Activated CD8-positive, alpha-beta T cell treated with anti-CD3 and anti-CD28 coated beads for 36 hours (primary cell): ENCODE measurements around the gene CHCHD3. TPM values are rescaled to one million over a fixed set of nuclear protein-coding genes. Genes with fewer than 3 reads are reported as not detected.
"Not testable (repeated sequence)": the region's sequence is repeated elsewhere in the genome, so short reads cannot be mapped to it uniquely, and the experiment has no call there.

Experiments
- ATAC-seq: fragments of 200-7000 bp; cut with Tn5 transposase; one replicate; pipeline ENCODE4 v1.10.0; 2021; ENCODE audit warnings: mild to moderate bottlenecking, moderate library complexity
- CTCF ChIA-PET: fragments of 350-600 bp; sonication (Branson Sonifier 250); formaldehyde crosslinking; loops from one replicate; lab custom pipeline; 2021; ENCODE audit warnings: antibody characterized with exemption; lab: Charles Lee
- POLR2A ChIA-PET: fragments of 350-600 bp; sonication (Branson Sonifier 250); formaldehyde crosslinking; loops from one replicate; lab custom pipeline; 2021; ENCODE audit warnings: antibody characterized with exemption; lab: Charles Lee
- DNase-seq: peaks from one replicate; pipeline ENCODE4 v3.0.0-alpha.2; 2020
- H3K27ac Mint-ChIP-seq: one replicate; pipeline ENCODE4 v1.8.0; 2021; ENCODE audit warnings: mild to moderate bottlenecking, mixed read lengths
- H3K27me3 Mint-ChIP-seq: one replicate; pipeline ENCODE4 v1.8.0; 2021; ENCODE audit warnings: mixed read lengths
- H3K36me3 Mint-ChIP-seq: one replicate; pipeline ENCODE4 v1.8.0; 2021; ENCODE audit warnings: low read depth, mixed read lengths
- H3K4me1 Mint-ChIP-seq: one replicate; pipeline ENCODE4 v1.8.0; 2021; ENCODE audit warnings: low read depth, mixed read lengths
- H3K4me3 Mint-ChIP-seq: one replicate; pipeline ENCODE4 v1.8.0; 2021; ENCODE audit warnings: mild to moderate bottlenecking, moderate library complexity, mixed read lengths
- H3K9me3 Mint-ChIP-seq: one replicate; pipeline ENCODE4 v1.8.0; 2021; ENCODE audit warnings: mixed read lengths
- CTCF ChIP-seq: fragments of 200-600 bp; IDR thresholded peaks from one replicate; pipeline ENCODE4 v1.8.0; 2022; ENCODE audit warnings: antibody characterized with exemption, mild to moderate bottlenecking
- intact Hi-C: fragments of 100-400 bp; cut with micrococcal nuclease; formaldehyde crosslinking; loops from one replicate; pipeline ENCODE4 v1.10.0; 2022
- total RNA-seq, 2 experiments: library from RNA; stranded (reverse); gene quantifications; one replicate each; pipeline ENCODE4 v1.2.3, GENCODE V29; 2021

The CHCHD3 gene
- total RNA-seq, 2 experiments from 2014 or later, result 61.4 to 63.4 TPM

- no peak overlapping the region for H3K27ac Mint-ChIP-seq
- no peak overlapping the region for H3K4me3 Mint-ChIP-seq
- CTCF ChIA-PET, result no interaction called here
- ATAC-seq, result no peak
- POLR2A ChIA-PET, result no interaction called here
- no peak for TF ChIP-seq CTCF
- DNase-seq, result no peak
- H3K27me3 Mint-ChIP-seq, result no peaks in the 10 kb centered on the region
- peaks cover 4% of the 10 kb centered on the region for H3K9me3 Mint-ChIP-seq
- no peaks in the 10 kb centered on the region for H3K4me1 Mint-ChIP-seq
- peaks cover 28% of the 10 kb centered on the region for H3K36me3 Mint-ChIP-seq
- intact Hi-C loops, result no loop called here
Measured at GRCh38 chr7:132895231-132895630, 186.7 kb downstream of the CHCHD3 start.

GRCh38 chr7:132893560-132893959, 188.3 kb downstream of the CHCHD3 start:
- H3K36me3 Mint-ChIP-seq, result peaks cover 24% of the 10 kb centered on the region
- H3K9me3 Mint-ChIP-seq, result peaks cover 4% of the 10 kb centered on the region
- no peak for TF ChIP-seq CTCF
- no peaks in the 10 kb centered on the region for H3K27me3 Mint-ChIP-seq
- ChIA-PET POLR2A (no interaction called here), CTCF (no interaction called here)
- H3K27ac Mint-ChIP-seq, result no peak overlapping the region
- H3K4me3 Mint-ChIP-seq, result no peak overlapping the region
- DNase-seq (no peak), ATAC-seq (no peak)
- intact Hi-C loops, result no loop called here
- no peaks in the 10 kb centered on the region for H3K4me1 Mint-ChIP-seq

- H3K27me3 Mint-ChIP-seq, CTCF ChIA-PET, H3K27ac Mint-ChIP-seq, H3K4me3 Mint-ChIP-seq, POLR2A ChIA-PET, DNase-seq, H3K4me1 Mint-ChIP-seq, ATAC-seq, H3K9me3 Mint-ChIP-seq, intact Hi-C loops: not testable (repeated sequence)
- H3K36me3 Mint-ChIP-seq, result peaks cover 22% of the 10 kb centered on the region
Measured at GRCh38 chr7:132892744-132893143, 189.1 kb downstream of the CHCHD3 start.

- no peak overlapping the region for H3K27ac Mint-ChIP-seq
- H3K4me1 Mint-ChIP-seq, result no peaks in the 10 kb centered on the region
- ChIA-PET POLR2A (no interaction called here), CTCF (no interaction called here)
- DNase-seq, result no peak
- no peaks in the 10 kb centered on the region for H3K27me3 Mint-ChIP-seq
- peaks cover 18% of the 10 kb centered on the region for H3K36me3 Mint-ChIP-seq
- no peak for TF ChIP-seq CTCF
- H3K4me3 Mint-ChIP-seq, result no peak overlapping the region
- intact Hi-C loops, result no loop called here
- no peak for ATAC-seq
- peaks cover 4% of the 10 kb centered on the region for H3K9me3 Mint-ChIP-seq
Measured at GRCh38 chr7:132891554-132891953, 190.3 kb downstream of the CHCHD3 start.

- POLR2A ChIA-PET, result no interaction called here
Measured at GRCh38 chr7:132882714-132883428, 199.0 kb downstream of the CHCHD3 start.

More at GRCh38 chr7:132882714-132883428, 199.0 kb downstream of the CHCHD3 start:
- no peaks in the 10 kb centered on the region for H3K27me3 Mint-ChIP-seq
- H3K4me1 Mint-ChIP-seq, result peaks cover 31% of the 10 kb centered on the region
- ATAC-seq, result peak; percentile 96
- intact Hi-C loops, result no loop called here
- peak; percentile 64 for DNase-seq
- no peak overlapping the region for H3K4me3 Mint-ChIP-seq
- H3K9me3 Mint-ChIP-seq, result no peaks in the 10 kb centered on the region
- H3K27ac Mint-ChIP-seq, result peak overlapping the region; percentile 63
- CTCF ChIA-PET, result interaction anchor here (1.2 kb wide), 1 partner anchor 13 kb away, joined by 3 read pairs; no protein-coding TSS in a partner anchor
- H3K36me3 Mint-ChIP-seq, result peaks cover 22% of the 10 kb centered on the region
- no peak for TF ChIP-seq CTCF
